Effector memory CD8-positive, alpha-beta T cell (primary cell): ENCODE measurements around the gene IL12RB1.

Experiments used
- ATAC-seq: fragments of 150-1000 bp; cut with Tn5 transposase; replicated peaks from 2 replicates; pipeline ENCODE4 v1.10.0; 2021; ENCODE audit warnings: mild to moderate bottlenecking, moderate library complexity
- DNase-seq, 3 experiments: peaks; one replicate each; pipeline ENCODE4 v3.0.0; 2021
- H3K27ac Mint-ChIP-seq, 2 donors: one replicate each; pipeline ENCODE4 v1.8.0; 2022; ENCODE audit warnings: mild to moderate bottlenecking in 2 of 2, mixed read lengths in 2 of 2, moderate library complexity in 2 of 2
- H3K27me3 Mint-ChIP-seq, 2 donors: one replicate each; pipeline ENCODE4 v1.8.0; 2022; ENCODE audit warnings: mixed read lengths in 2 of 2
- H3K36me3 Mint-ChIP-seq: one replicate; pipeline ENCODE4 v1.8.0; 2022; ENCODE audit warnings: mild to moderate bottlenecking, moderate library complexity, mixed read lengths; ENCODE audit not compliant: insufficient read depth
- H3K4me1 Mint-ChIP-seq, 2 donors: one replicate each; pipeline ENCODE4 v1.8.0; 2022; ENCODE audit warnings: low read depth in 2 of 2, mixed read lengths in 2 of 2
- H3K4me3 Mint-ChIP-seq, 2 donors: one replicate each; pipeline ENCODE4 v1.8.0; 2022; ENCODE audit warnings: mild to moderate bottlenecking in 2 of 2, mixed read lengths in 2 of 2, moderate library complexity in 2 of 2
- H3K9me3 Mint-ChIP-seq, 2 donors: one replicate each; pipeline ENCODE4 v1.8.0; 2022; ENCODE audit warnings: mixed read lengths in 2 of 2

Gene IL12RB1

GRCh38 chr19:18119717-18120105 lies 33.0 kb upstream of the IL12RB1 start:
- ATAC-seq, result peak; percentile 67
- peak; percentile 59 to 62 (median 60) for DNase-seq
- peak overlapping the region; percentile 95 to 98 for H3K27ac Mint-ChIP-seq
- H3K4me1 Mint-ChIP-seq, result peaks cover 25 to 36% of the 10 kb centered on the region in 2 donors
- H3K36me3 Mint-ChIP-seq, result peaks cover 43% of the 10 kb centered on the region
- H3K27me3 Mint-ChIP-seq, result no peaks in the 10 kb centered on the region
- no peaks in the 10 kb centered on the region for H3K9me3 Mint-ChIP-seq
- peak overlapping the region; percentile 85 to 92 for H3K4me3 Mint-ChIP-seq

GRCh38 chr19:18119013-18119716 lies 32.4 kb upstream of the IL12RB1 start:
- Mint-ChIP-seq H3K9me3 (no peaks in the 10 kb centered on the region), H3K27me3 (no peaks in the 10 kb centered on the region), H3K27ac (peak overlapping the region; percentile 95 to 98), H3K4me1 (peaks cover 25 to 38% of the 10 kb centered on the region in 2 donors), H3K36me3 (peaks cover 38% of the 10 kb centered on the region), H3K4me3 (peak overlapping the region; percentile 85 to 92)
- DNase-seq (peak in 2 of 3 experiments; percentile 41 to 47), ATAC-seq (peak; percentile 54)

- Mint-ChIP-seq H3K27ac (peak overlapping the region; percentile 95 to 98), H3K4me1 (peaks cover 25 to 38% of the 10 kb centered on the region in 2 donors), H3K36me3 (peaks cover 36% of the 10 kb centered on the region), H3K9me3 (no peaks in the 10 kb centered on the region), H3K4me3 (peak overlapping the region; percentile 85 to 92), H3K27me3 (no peaks in the 10 kb centered on the region)
- ATAC-seq, result no peak
- no peak for DNase-seq
These were observed 31.8 kb upstream of the IL12RB1 start for GRCh38 chr19:18118420-18119012.

- Mint-ChIP-seq H3K36me3 (peaks cover 30% of the 10 kb centered on the region), H3K27ac (peak overlapping the region; percentile 95 to 98), H3K4me3 (peak overlapping the region; percentile 85 to 92), H3K4me1 (peaks cover 27 to 41% of the 10 kb centered on the region in 2 donors), H3K9me3 (no peaks in the 10 kb centered on the region), H3K27me3 (no peaks in the 10 kb centered on the region)
- DNase-seq (peak; percentile 95 to 98 (median 96)), ATAC-seq (peak; percentile 80)
These were observed 31.1 kb upstream of the IL12RB1 start for GRCh38 chr19:18117692-18118378.

- H3K27ac Mint-ChIP-seq, result peak overlapping the region; percentile 90 to 91
- H3K4me3 Mint-ChIP-seq, result peak overlapping the region; percentile 80 to 92
- DNase-seq, result no peak
These were observed 30.6 kb upstream of the IL12RB1 start for GRCh38 chr19:18117364-18117691.

GRCh38 chr19:18114483-18114882 lies 27.7 kb upstream of the IL12RB1 start:
- H3K27ac Mint-ChIP-seq, result no peak overlapping the region
- no peaks in the 10 kb centered on the region for H3K9me3 Mint-ChIP-seq
- no peak for ATAC-seq
- no peaks in the 10 kb centered on the region for H3K27me3 Mint-ChIP-seq
- no peak for DNase-seq
- H3K4me1 Mint-ChIP-seq, result peaks cover 23 to 37% of the 10 kb centered on the region in 2 donors
- peaks cover 14% of the 10 kb centered on the region for H3K36me3 Mint-ChIP-seq
- no peak overlapping the region for H3K4me3 Mint-ChIP-seq

More at GRCh38 chr19:18117364-18117691, 30.6 kb upstream of the IL12RB1 start:
- ATAC-seq, result no peak
- H3K36me3 Mint-ChIP-seq, result peaks cover 25% of the 10 kb centered on the region
- peaks cover 29 to 43% of the 10 kb centered on the region in 2 donors for H3K4me1 Mint-ChIP-seq
- H3K27me3 Mint-ChIP-seq, result no peaks in the 10 kb centered on the region
- H3K9me3 Mint-ChIP-seq, result no peaks in the 10 kb centered on the region

- H3K27me3 Mint-ChIP-seq, result no peaks in the 10 kb centered on the region
- ATAC-seq (no peak), DNase-seq (no peak)
- peaks cover 14% of the 10 kb centered on the region for H3K36me3 Mint-ChIP-seq
- H3K27ac Mint-ChIP-seq, result no peak overlapping the region
- no peaks in the 10 kb centered on the region for H3K9me3 Mint-ChIP-seq
- no peak overlapping the region for H3K4me3 Mint-ChIP-seq
- H3K4me1 Mint-ChIP-seq, result peaks cover 23 to 35% of the 10 kb centered on the region in 2 donors
These were observed 27.1 kb upstream of the IL12RB1 start for GRCh38 chr19:18113827-18114226.

GRCh38 chr19:18112989-18113478 lies 26.3 kb upstream of the IL12RB1 start:
- peak; percentile 27 for ATAC-seq
- H3K27ac Mint-ChIP-seq, result no peak overlapping the region
- H3K4me3 Mint-ChIP-seq, result no peak overlapping the region
- H3K27me3 Mint-ChIP-seq, result no peaks in the 10 kb centered on the region
- H3K4me1 Mint-ChIP-seq, result peaks cover 20 to 29% of the 10 kb centered on the region in 2 donors
- peak; percentile 64 to 71 (median 67) for DNase-seq
- peaks cover 14% of the 10 kb centered on the region for H3K36me3 Mint-ChIP-seq
- H3K9me3 Mint-ChIP-seq, result no peaks in the 10 kb centered on the region

- peak overlapping the region; percentile 58 to 65 for H3K4me3 Mint-ChIP-seq
- peaks cover 9% of the 10 kb centered on the region for H3K36me3 Mint-ChIP-seq
- no peaks in the 10 kb centered on the region for H3K9me3 Mint-ChIP-seq
- DNase-seq, result no peak
- peak; percentile 15 for ATAC-seq
- peak overlapping the region in 1 of 2 donors; percentile 54 for H3K27ac Mint-ChIP-seq
- peaks cover 15 to 23% of the 10 kb centered on the region in 2 donors for H3K4me1 Mint-ChIP-seq
- no peaks in the 10 kb centered on the region for H3K27me3 Mint-ChIP-seq
These were observed 24.0 kb upstream of the IL12RB1 start for GRCh38 chr19:18110609-18111232.

GRCh38 chr19:18109733-18110608 lies 23.2 kb upstream of the IL12RB1 start:
- peaks cover 6% of the 10 kb centered on the region for H3K36me3 Mint-ChIP-seq
- H3K27ac Mint-ChIP-seq, result peak overlapping the region; percentile 70 to 82
- DNase-seq, result peak in 2 of 3 experiments; percentile 17 to 36
- peak overlapping the region; percentile 72 to 79 for H3K4me3 Mint-ChIP-seq
- ATAC-seq, result peak; percentile 73
- peaks cover 15 to 19% of the 10 kb centered on the region in 2 donors for H3K4me1 Mint-ChIP-seq
- H3K27me3 Mint-ChIP-seq, result no peaks in the 10 kb centered on the region
- H3K9me3 Mint-ChIP-seq, result no peaks in the 10 kb centered on the region

GRCh38 chr19:18109341-18109732 lies 22.6 kb upstream of the IL12RB1 start:
- no peak for DNase-seq
- peaks cover 19% of the 10 kb centered on the region in 2 donors for H3K4me1 Mint-ChIP-seq
- H3K4me3 Mint-ChIP-seq, result peak overlapping the region; percentile 72 to 79
- peak overlapping the region; percentile 70 to 82 for H3K27ac Mint-ChIP-seq
- H3K36me3 Mint-ChIP-seq, result peaks cover 6% of the 10 kb centered on the region
- peak; percentile 4 for ATAC-seq
- H3K27me3 Mint-ChIP-seq, result no peaks in the 10 kb centered on the region
- no peaks in the 10 kb centered on the region for H3K9me3 Mint-ChIP-seq

GRCh38 chr19:18108897-18109296 lies 22.2 kb upstream of the IL12RB1 start:
- peak overlapping the region; percentile 72 to 79 for H3K4me3 Mint-ChIP-seq
- ATAC-seq (no peak), DNase-seq (no peak)
- no peaks in the 10 kb centered on the region for H3K9me3 Mint-ChIP-seq
- H3K27ac Mint-ChIP-seq, result peak overlapping the region; percentile 70 to 82
- H3K27me3 Mint-ChIP-seq, result no peaks in the 10 kb centered on the region
- peaks cover 6% of the 10 kb centered on the region for H3K36me3 Mint-ChIP-seq
- peaks cover 19% of the 10 kb centered on the region in 2 donors for H3K4me1 Mint-ChIP-seq
